SJCRH30 (cell line): ENCODE data around the gene CD2BP2. TPM values are rescaled to one million over a fixed set of nuclear protein-coding genes. Genes with fewer than 3 reads are reported as not detected.

Source experiments
- DNase-seq, 2 experiments: peaks; one replicate each; pipeline ENCODE4 v3.0.0-alpha.2; 2015 to 2020
- H3K27ac ChIP-seq: fragments of 250-450 bp; sonication (Bioruptor Pico); 2 replicates; pipeline ENCODE4 v1.5.1; 2020; ENCODE audit warnings: mild to moderate bottlenecking, moderate library complexity
- H3K27me3 ChIP-seq: fragments of 250-450 bp; sonication (Bioruptor Pico); 2 replicates; pipeline ENCODE4 v1.5.1; 2020; ENCODE audit warnings: mild to moderate bottlenecking, moderate library complexity
- H3K36me3 ChIP-seq: fragments of 250-450 bp; sonication (Bioruptor Pico); 2 replicates; pipeline ENCODE4 v1.5.1; 2020; ENCODE audit warnings: mild to moderate bottlenecking, moderate library complexity
- H3K4me1 ChIP-seq: fragments of 250-450 bp; sonication (Bioruptor Pico); 2 replicates; pipeline ENCODE4 v1.5.1; 2020; ENCODE audit warnings: mild to moderate bottlenecking, moderate library complexity
- H3K4me3 ChIP-seq: fragments of 250-450 bp; sonication (Bioruptor Pico); 2 replicates; pipeline ENCODE4 v1.5.1; 2020; ENCODE audit warnings: mild to moderate bottlenecking, moderate library complexity
- H3K9me3 ChIP-seq: fragments of 250-450 bp; sonication (Bioruptor Pico); replicated peaks from 2 replicates; pipeline ENCODE4 v1.5.1; 2020; ENCODE audit warnings: mild to moderate bottlenecking, moderate library complexity
- total RNA-seq: library from RNA; depleted of rRNA; stranded (reverse); fragments of >200 nt; shearing (Covaris generic); gene quantifications from 2 replicates; pipeline ENCODE4 v1.2.3, GENCODE V29; 2014

CD2BP2 gene
- total RNA-seq, 1 experiment from 2014 or later = 52.2 TPM

- Histone ChIP-seq H3K9me3 (no peaks in the 10 kb centered on the region), H3K4me3 (no peak within 1 kb of the TSS), H3K27ac (no peak within 1 kb of the TSS), H3K36me3 (no peaks in the 10 kb centered on the region), H3K27me3 (no peaks in the 10 kb centered on the region), H3K4me1 (peaks cover under 1% of the 10 kb centered on the region; the same call in 1 of the 2 replicates)
- DNase-seq = no peak
Observed at GRCh38 chr16:30382111-30382881, 27.2 kb upstream of the CD2BP2 start, which contains the start of gene SEPTIN1. Gene SEPTIN1, minus strand, starts transcription at chr16:30382561. Its CDS starts 19 bp downstream, at chr16:30382542.

DNA sequence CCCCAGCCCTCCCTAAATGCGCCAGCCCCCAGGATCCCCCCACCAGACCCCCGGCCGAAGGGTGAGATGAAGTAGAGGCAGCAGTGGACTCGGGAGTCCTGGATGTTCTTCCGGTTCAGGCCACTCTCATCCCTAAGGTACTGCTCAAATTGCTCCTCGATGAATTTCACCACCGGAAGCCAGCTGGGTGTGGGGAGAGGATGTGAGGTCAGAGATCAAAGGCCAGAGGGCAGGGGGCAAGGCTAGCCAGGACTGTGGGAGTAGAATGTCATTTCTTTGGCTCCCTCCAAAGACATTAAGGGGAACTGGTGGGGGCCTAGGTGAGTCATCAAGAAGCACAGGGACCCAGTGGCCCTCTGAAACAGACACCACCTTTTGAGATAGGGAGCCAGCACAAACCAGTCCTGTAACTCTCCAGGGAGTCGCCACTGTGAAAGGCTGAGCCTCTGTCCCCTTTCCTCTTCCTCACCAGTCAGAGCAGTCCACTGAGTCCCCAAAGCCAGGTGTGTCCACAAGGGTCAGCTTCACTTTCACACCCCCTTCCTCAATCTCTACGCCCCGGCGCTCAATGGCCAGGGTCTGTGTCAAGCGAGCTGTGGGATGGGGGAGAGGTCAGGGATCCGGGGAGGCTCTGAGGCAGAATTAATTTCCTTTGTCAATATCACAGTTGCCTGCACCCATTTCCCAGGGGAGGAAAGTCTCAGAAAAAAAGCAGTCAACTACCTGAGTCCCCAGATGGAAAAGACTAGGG lies 26.4 kb upstream of the CD2BP2 start:
- no peaks in the 10 kb centered on the region for H3K27me3 ChIP-seq
- H3K36me3 ChIP-seq = no peaks in the 10 kb centered on the region
- H3K4me3 ChIP-seq = no peak overlapping the region
- DNase-seq = no peak
- peaks cover 9% of the 10 kb centered on the region for H3K4me1 ChIP-seq
- no peak overlapping the region for H3K27ac ChIP-seq
- H3K9me3 ChIP-seq = no peaks in the 10 kb centered on the region

DNA sequence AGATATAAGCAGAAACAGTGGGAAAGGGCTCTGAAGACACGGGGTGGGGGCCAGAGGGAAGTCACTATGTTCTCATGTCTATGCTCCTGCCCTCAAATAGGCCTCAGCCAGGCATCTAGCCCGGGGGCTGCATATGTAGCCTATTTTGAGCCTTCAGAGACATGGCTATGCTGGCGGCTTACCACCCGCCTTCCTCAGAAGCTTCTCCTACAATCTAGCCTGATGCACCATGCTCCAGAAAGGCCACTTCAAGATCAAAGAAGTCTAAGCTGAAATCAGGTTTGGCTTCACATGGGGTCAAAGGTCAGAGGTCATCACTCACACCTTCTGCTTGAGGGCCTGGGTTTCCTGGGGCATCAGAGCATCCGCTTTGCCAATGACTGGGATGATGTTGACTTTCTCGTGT lies 25.7 kb upstream of the CD2BP2 start:
- peaks cover 15% of the 10 kb centered on the region for H3K4me1 ChIP-seq
- H3K27me3 ChIP-seq = no peaks in the 10 kb centered on the region
- H3K36me3 ChIP-seq = no peaks in the 10 kb centered on the region
- H3K9me3 ChIP-seq = no peaks in the 10 kb centered on the region
- H3K27ac ChIP-seq = no peak overlapping the region
- DNase-seq = no peak
- H3K4me3 ChIP-seq = no peak overlapping the region

GRCh38 chr16:30380072-30380802 lies 25.1 kb upstream of the CD2BP2 start:
- Histone ChIP-seq H3K27me3 (no peaks in the 10 kb centered on the region), H3K9me3 (no peaks in the 10 kb centered on the region), H3K36me3 (no peaks in the 10 kb centered on the region), H3K27ac (no peak overlapping the region), H3K4me3 (no peak overlapping the region), H3K4me1 (peaks cover 19% of the 10 kb centered on the region)
- no peak for DNase-seq

DNA sequence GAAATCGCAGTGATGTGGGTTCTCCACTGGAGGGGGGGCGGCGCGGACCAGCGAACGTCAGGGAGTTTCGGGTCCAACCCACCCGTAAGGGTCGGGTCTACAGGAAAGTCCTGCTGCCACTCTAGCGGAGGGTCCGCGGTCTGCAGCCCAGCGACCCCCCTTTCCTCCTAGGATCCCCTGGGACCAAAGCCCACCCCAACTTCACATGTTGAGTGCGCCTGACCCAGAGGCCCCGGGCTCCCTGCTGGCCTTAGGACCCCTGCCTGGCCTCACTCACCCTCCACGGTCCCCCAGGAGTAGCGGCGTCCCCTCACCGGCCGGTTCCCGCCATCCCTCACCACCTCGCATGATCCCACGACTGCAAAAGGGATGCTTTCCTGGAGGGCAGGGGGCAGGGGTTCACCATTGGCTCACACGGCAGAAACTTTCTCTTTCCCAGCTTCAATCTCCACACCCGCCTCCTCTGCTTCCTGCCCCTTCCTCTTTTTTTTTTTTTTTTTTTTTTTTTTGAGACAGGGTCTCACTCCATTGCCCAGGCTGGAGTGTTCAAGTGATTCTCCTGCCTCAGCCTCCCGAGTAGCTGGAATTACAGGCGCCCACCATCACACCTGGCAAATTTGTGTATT lies 24.2 kb upstream of the CD2BP2 start:
- H3K27me3 ChIP-seq = no peaks in the 10 kb centered on the region
- H3K9me3 ChIP-seq = no peaks in the 10 kb centered on the region
- H3K4me1 ChIP-seq = peaks cover 19% of the 10 kb centered on the region
- DNase-seq = no peak
- H3K27ac ChIP-seq = no peak overlapping the region
- no peaks in the 10 kb centered on the region for H3K36me3 ChIP-seq
- peak overlapping the region; percentile 77 for H3K4me3 ChIP-seq

DNA sequence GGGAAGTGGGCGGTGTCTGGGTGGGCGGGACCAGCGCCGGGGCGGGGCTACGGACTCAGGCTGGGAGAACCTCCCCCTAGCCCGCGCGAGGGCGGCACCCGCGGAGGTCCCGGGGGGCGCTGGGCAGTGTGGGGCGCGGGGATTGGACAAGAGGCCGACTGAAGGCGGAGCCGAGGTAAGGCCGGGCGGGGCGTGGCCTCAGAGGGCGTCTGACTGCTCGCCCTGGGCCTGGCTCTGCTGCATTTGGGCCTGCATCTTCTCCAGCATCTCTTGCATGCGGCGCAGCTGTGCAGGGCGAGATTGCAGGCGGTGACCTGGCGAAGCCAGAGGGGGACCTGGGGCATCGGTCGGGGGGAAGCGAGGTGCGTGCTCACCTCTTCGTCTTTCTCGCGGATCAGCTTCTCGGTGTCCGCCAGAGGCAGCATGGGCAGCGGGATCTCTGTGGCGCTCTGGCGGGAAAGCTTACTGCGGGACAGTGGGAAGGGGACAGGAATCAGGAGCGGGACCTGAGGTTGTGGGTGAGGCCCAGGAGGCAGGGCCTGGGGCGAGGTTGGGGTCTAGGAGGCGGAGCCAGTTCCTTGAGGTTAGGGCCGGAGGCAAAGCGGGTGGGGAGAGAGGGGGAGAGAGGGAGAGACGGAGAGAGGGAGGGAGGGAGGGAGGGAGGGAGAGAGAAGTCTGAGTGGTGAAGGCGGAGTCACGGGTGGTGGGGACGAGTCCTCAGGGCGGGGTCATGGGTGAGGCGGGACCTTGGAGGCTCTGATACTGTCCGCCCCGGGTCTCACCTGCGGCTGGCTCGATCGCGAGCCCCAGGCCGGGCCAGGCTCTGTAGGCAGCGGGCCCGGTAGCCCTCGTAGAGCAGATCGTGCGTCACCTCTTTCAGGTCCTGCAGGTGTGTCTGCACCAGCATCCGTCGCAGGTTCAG lies 23.4 kb upstream of the CD2BP2 start:
- no peaks in the 10 kb centered on the region for H3K36me3 ChIP-seq
- no peaks in the 10 kb centered on the region for H3K9me3 ChIP-seq
- no peaks in the 10 kb centered on the region for H3K27me3 ChIP-seq
- H3K4me1 ChIP-seq = peaks cover 19% of the 10 kb centered on the region
- H3K27ac ChIP-seq = peak overlapping the region; percentile 96
- peak overlapping the region; percentile 77 for H3K4me3 ChIP-seq
- DNase-seq = peak; percentile 99

DNA sequence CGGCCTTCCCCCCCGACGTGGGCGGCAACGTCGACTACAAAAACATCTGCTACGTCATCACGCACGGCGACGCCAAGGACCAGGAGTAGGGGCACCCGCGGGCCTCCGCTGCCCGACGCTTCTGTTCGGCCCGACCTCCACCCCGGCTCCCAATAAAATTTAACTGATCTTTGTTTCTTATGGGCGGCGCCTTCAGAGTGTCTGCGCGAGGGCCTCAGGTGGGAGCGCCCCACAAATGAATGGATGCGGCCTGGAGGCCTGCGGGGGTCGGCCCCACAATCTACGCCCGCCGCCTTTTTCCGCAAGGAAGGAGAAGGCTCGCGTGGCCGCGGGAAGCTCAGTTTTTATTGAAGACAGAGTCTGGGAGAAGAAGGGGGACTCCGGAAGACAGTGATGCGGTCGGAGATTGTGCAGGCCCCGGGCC lies 22.7 kb upstream of the CD2BP2 start:
- no peaks in the 10 kb centered on the region for H3K27me3 ChIP-seq
- peak overlapping the region; percentile 77 for H3K4me3 ChIP-seq
- no peaks in the 10 kb centered on the region for H3K36me3 ChIP-seq
- H3K4me1 ChIP-seq = peaks cover 21% of the 10 kb centered on the region
- peak; percentile 95 to 96 for DNase-seq
- no peaks in the 10 kb centered on the region for H3K9me3 ChIP-seq
- H3K27ac ChIP-seq = peak overlapping the region; percentile 96

DNA sequence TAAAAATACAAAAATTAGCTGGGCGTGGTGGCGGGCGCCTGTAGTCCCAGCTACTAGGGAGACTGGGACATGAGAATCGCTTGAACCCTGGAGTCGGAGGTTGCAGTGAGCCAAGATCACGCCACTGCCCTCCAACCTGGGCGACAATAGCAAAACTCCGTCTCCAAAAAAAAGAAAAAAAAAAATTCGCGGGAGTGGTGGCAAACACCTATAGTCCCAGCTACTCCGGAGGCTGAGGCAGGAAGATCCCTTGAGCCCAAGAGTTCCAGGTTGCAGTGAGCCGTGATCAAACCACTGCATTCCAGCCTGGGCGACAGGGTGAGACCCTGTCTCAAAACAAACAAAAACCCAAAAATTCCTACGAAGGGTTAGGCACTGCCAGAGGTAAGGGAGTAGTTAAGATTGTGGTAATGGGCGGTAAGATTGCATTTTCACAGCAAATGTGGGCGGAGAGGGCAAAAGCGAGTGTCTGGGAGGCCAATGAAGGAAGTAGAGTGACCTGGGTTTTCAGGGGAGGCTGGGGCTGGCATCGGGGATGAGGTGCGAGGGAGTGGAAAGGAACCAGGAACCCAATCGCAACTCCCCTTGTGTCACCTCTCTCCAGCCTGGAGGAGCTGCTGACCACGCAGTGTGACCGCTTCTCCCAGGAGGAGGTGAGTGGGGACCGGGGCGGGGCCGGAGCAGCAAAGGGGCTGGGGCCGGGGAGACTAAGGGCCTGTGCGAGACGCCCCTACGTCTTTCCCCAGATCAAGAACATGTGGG lies 22.1 kb upstream of the CD2BP2 start:
- Histone ChIP-seq H3K36me3 (no peaks in the 10 kb centered on the region), H3K4me1 (peaks cover 27% of the 10 kb centered on the region), H3K9me3 (no peaks in the 10 kb centered on the region), H3K27me3 (no peaks in the 10 kb centered on the region), H3K4me3 (peak overlapping the region; percentile 77), H3K27ac (peak overlapping the region; percentile 96)
- DNase-seq = no peak

DNA sequence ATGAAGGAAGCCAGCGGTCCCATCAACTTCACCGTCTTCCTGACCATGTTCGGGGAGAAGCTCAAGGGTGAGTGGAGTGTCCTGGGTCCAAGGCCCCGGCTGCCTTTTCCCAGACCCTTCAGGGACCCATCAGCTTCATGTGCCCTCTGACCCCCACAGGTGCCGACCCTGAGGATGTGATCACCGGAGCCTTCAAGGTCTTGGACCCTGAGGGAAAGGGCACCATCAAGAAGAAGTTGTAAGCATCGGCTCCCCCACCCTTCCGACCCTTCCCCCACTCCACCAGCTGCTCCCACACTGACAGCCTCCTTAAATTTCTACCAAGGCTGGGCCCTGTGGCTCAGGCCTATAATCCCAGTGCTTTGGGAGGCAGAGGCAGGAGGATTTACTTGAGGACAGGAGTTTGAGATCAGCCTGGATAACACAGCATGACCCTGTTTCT lies 21.4 kb upstream of the CD2BP2 start:
- no peaks in the 10 kb centered on the region for H3K27me3 ChIP-seq
- DNase-seq = peak; percentile 65 to 73
- peak overlapping the region; percentile 96; the same call in 1 of the 2 replicates for H3K27ac ChIP-seq
- H3K36me3 ChIP-seq = no peaks in the 10 kb centered on the region
- H3K4me3 ChIP-seq = no peak overlapping the region
- H3K9me3 ChIP-seq = no peaks in the 10 kb centered on the region
- peaks cover 35% of the 10 kb centered on the region for H3K4me1 ChIP-seq

DNA sequence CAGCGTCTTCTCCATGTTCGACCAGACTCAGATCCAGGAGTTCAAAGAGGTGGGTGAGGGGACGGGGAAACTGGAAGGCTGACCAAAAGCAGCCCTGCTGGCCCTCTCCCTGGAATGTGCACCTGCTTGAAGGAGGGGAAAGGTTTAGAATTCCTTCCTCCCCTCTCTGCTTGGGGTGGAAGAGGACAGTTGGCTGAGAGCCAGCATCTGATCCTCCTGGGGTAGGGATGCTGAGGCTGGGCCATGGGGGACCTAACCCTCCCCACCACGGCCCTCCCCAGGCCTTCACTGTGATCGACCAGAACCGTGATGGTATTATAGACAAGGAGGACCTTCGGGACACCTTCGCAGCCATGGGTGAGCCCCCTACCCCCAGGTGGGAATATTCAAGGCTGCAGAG lies 20.8 kb upstream of the CD2BP2 start:
- Histone ChIP-seq H3K4me3 (no peak overlapping the region), H3K27me3 (no peaks in the 10 kb centered on the region), H3K27ac (no peak overlapping the region), H3K4me1 (peaks cover 36% of the 10 kb centered on the region), H3K36me3 (no peaks in the 10 kb centered on the region), H3K9me3 (no peaks in the 10 kb centered on the region)
- DNase-seq = peak; percentile 39 to 40

DNA sequence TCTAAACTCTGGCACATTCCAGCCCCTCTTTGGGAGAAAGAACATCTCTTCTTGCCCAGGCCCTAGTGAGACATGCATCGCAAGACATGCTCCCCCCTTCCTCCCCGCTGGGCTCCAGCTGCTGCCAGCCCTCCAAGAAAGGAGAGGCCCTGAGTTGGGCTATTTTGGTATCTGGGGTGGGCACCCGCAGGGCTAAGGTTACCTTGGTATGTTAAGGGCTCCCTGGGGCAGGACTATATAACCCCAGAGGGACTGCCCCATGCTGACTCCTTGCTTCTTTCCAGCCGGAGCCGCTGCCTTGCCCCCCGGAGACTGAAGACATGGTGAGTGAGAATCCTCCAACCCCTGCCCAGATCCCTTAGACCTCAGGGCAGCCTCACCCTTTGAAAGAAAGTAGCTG lies 19.4 kb upstream of the CD2BP2 start, which contains the start of gene MYL11:
TSS of gene MYL11 (plus strand) at position 265 of the 400 bp plus-strand sequence. CDS start at position 321, 56 bp downstream.
- Histone ChIP-seq H3K36me3 (no peaks in the 10 kb centered on the region), H3K9me3 (no peaks in the 10 kb centered on the region), H3K4me1 (peaks cover 36% of the 10 kb centered on the region), H3K27me3 (no peaks in the 10 kb centered on the region), H3K27ac (no peak within 1 kb of the TSS), H3K4me3 (no peak within 1 kb of the TSS)
- DNase-seq = peak in 1 of 2 experiments; percentile 55

GRCh38 chr16:30372725-30373124 lies 17.6 kb upstream of the CD2BP2 start:
- no peak overlapping the region for H3K4me3 ChIP-seq
- no peaks in the 10 kb centered on the region for H3K36me3 ChIP-seq
- H3K27ac ChIP-seq = peak overlapping the region; percentile 69

More at GRCh38 chr16:30372725-30373124, 17.6 kb upstream of the CD2BP2 start:
- H3K9me3 ChIP-seq = no peaks in the 10 kb centered on the region
- no peaks in the 10 kb centered on the region for H3K27me3 ChIP-seq
- peaks cover 39% of the 10 kb centered on the region for H3K4me1 ChIP-seq
- DNase-seq = no peak
